ENCODE data around the gene ARF1.

GRCh38 chr1:228062812-228063211 lies 19.7 kb upstream of the ARF1 start:
- TF ChIP-seq POLR2AphosphoS5 (IDR thresholded peaks at IDR 0.05; ENCODE audit: borderline replicate concordance, low read depth, low read length), result no peak
- no peak for TF ChIP-seq EZH2 (IDR thresholded peaks at IDR 0.05)
